DND-41 (cell line): ENCODE measurements around the gene OR52L1.

Experiments
- EZH2 ChIP-seq: IDR thresholded peaks from 3 replicates; pipeline ENCODE4 v1.6.1; 2012; ENCODE audit warnings: borderline replicate concordance, low read depth, mild to moderate bottlenecking, moderate library complexity, low read length, inconsistent platforms; ENCODE audit not compliant: severe bottlenecking
- TF ChIP-seq, protein P1 (sequence below): IDR thresholded peaks from 2 replicates; pipeline ENCODE4 v1.5.1; 2012; ENCODE audit warnings: borderline replicate concordance, low read length, moderate library complexity, mild to moderate bottlenecking; ENCODE audit not compliant: poor library complexity, severe bottlenecking; ENCODE audit errors: extremely low read depth

DNA sequence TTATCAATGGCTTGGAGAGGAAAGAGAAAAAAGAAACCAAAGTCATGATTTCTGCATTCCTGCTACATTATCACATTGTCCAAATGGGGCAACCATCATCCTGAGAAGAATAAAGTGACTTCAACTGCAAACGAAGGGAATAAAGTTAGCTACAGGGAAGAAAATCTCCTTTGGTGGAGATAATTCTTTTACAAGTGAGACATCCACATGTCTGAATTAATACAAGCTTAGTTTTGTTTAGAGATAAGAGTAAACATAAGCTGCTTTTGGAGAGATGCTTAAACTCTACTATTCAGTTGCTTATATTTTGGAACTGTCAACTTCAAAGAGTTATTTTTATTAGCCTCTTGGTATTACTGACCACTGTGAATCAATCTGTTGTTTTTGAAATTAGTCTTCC lies at the start of gene OR52L1:
- TF ChIP-seq, protein P1, sequence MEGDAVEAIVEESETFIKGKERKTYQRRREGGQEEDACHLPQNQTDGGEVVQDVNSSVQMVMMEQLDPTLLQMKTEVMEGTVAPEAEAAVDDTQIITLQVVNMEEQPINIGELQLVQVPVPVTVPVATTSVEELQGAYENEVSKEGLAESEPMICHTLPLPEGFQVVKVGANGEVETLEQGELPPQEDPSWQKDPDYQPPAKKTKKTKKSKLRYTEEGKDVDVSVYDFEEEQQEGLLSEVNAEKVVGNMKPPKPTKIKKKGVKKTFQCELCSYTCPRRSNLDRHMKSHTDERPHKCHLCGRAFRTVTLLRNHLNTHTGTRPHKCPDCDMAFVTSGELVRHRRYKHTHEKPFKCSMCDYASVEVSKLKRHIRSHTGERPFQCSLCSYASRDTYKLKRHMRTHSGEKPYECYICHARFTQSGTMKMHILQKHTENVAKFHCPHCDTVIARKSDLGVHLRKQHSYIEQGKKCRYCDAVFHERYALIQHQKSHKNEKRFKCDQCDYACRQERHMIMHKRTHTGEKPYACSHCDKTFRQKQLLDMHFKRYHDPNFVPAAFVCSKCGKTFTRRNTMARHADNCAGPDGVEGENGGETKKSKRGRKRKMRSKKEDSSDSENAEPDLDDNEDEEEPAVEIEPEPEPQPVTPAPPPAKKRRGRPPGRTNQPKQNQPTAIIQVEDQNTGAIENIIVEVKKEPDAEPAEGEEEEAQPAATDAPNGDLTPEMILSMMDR: no peak
- TF ChIP-seq EZH2: no peak
